Esophagus muscularis mucosa (tissue), 4 donors: ENCODE data around the gene COL9A2. TPM values are rescaled to one million over a fixed set of nuclear protein-coding genes. Genes with fewer than 3 reads are reported as not detected.

ENCODE experiments used
- DNase-seq: peaks from one replicate; pipeline ENCODE4 v3.0.0-alpha.2; 2017; ENCODE audit errors: extremely low spot score
- H3K27ac ChIP-seq, 4 donors: fragments of 200-600 bp; sonication (generic); replicated peaks in 1 of 4; 1 replicate in 3 of 4; 2 replicates in 1 of 4; pipeline ENCODE4 v1.5.1; 2016 to 2019; ENCODE audit warnings: mild to moderate bottlenecking in 1 of 4
- H3K27me3 ChIP-seq, 4 donors: fragments of 200-600 bp; sonication (generic); one replicate each; pipeline versions ENCODE4 v1.5.1 to v1.6.0; 2016 to 2019
- H3K36me3 ChIP-seq, 4 donors: fragments of 200-600 bp; sonication (generic); one replicate each; pipeline ENCODE4 v1.5.1; 2016 to 2019
- H3K4me1 ChIP-seq, 4 donors: fragments of 200-600 bp; sonication (generic); one replicate each; pipeline ENCODE4 v1.5.1; 2016 to 2019
- H3K4me3 ChIP-seq, 4 donors: fragments of 200-600 bp; sonication (generic); 1 replicate in 2 of 4; 2 replicates in 2 of 4; pipeline ENCODE4 v1.5.1; 2016 to 2019; ENCODE audit warnings: mild to moderate bottlenecking in 4 of 4, moderate library complexity in 1 of 4
- H3K9me3 ChIP-seq, 4 donors: fragments of 200-600 bp; sonication (generic); 1 replicate in 3 of 4; 2 replicates in 1 of 4; pipeline ENCODE4 v1.5.1; 2016 to 2019
- CTCF ChIP-seq, 3 experiments: fragments of 200-600 bp in 2 of 3; fragments of 450-650 bp in 1 of 3; sonication (generic) in 2 of 3; IDR thresholded peaks; one replicate each; pipeline ENCODE4 v1.5.1; 2017 to 2019; ENCODE audit warnings: antibody characterized with exemption in 3 of 3, mild to moderate bottlenecking in 2 of 3, moderate library complexity in 1 of 3
- EP300 ChIP-seq: sonication (generic); formaldehyde crosslinking; IDR thresholded peaks from one replicate; pipeline ENCODE4 v1.6.1; 2017; ENCODE audit warnings: antibody characterized with exemption
- POLR2A ChIP-seq: fragments of 450-650 bp; IDR thresholded peaks from one replicate; pipeline ENCODE4 v1.6.1; 2017; ENCODE audit warnings: antibody characterized with exemption, moderate library complexity, mild to moderate bottlenecking, low read depth
- POLR2AphosphoS5 ChIP-seq, 2 donors: sonication (generic); formaldehyde crosslinking; IDR thresholded peaks; one replicate each; pipeline ENCODE4 v1.6.1; 2017; ENCODE audit warnings: antibody characterized with exemption in 2 of 2
- WGBS: methylation state at CpG from one replicate; pipeline ENCODE4 v1.1.5; 2018; 5-methylcytosine and 5-hydroxymethylcytosine counted together
- intact Hi-C: fragments of 100-400 bp; cut with DNase I; formaldehyde crosslinking; loops from one replicate; pipeline ENCODE4 v1.15.1; 2023
- total RNA-seq, 4 donors: library from RNA; depleted of rRNA; stranded (reverse); fragments of >200 nt; gene quantifications; one replicate each; pipeline versions ENCODE4 v1.1.0 to v1.2.1, GENCODE V29; 2016

Gene COL9A2
- total RNA-seq, 4 donors from 2014 or later, result 1.2 to 2.5 (median 1.7) TPM

GRCh38 chr1:40276122-40276521, 41.0 kb downstream of the COL9A2 start:
- Histone ChIP-seq H3K4me3 (no peak overlapping the region), H3K27ac (no peak overlapping the region), H3K9me3 (no peaks in the 10 kb centered on the region), H3K36me3 (peaks cover 25 to 78% (median 48%) of the 10 kb centered on the region in 4 donors), H3K4me1 (peaks cover 0 to 6% (median 1%) of the 10 kb centered on the region in 4 donors), H3K27me3 (no peaks in the 10 kb centered on the region)
- DNase-seq, result no peak
- intact Hi-C loops, result no loop called here
- no peak for TF ChIP-seq CTCF (IDR thresholded peaks at IDR 0.05)
- TF ChIP-seq EP300, result no peak
- no peak for TF ChIP-seq POLR2A
- no peak for TF ChIP-seq POLR2AphosphoS5 (IDR thresholded peaks at IDR 0.05)
- WGBS, result 100% methylated on average over 3 of the region's 3 CpGs

- no peaks in the 10 kb centered on the region for H3K27me3 ChIP-seq
- H3K4me3 ChIP-seq, result no peak overlapping the region
- no peaks in the 10 kb centered on the region for H3K9me3 ChIP-seq
- H3K36me3 ChIP-seq, result peaks cover 25 to 78% (median 55%) of the 10 kb centered on the region in 4 donors
- intact Hi-C loops, result no loop called here
- H3K4me1 ChIP-seq, result peaks cover 0 to 20% (median 3%) of the 10 kb centered on the region in 4 donors
- 88% methylated on average over 2 of the region's 2 CpGs for WGBS
- no peak for DNase-seq
- TF ChIP-seq POLR2AphosphoS5 (IDR thresholded peaks at IDR 0.05) (no peak), POLR2A (no peak), EP300 (no peak), CTCF (IDR thresholded peaks at IDR 0.05) (no peak)
- no peak overlapping the region for H3K27ac ChIP-seq
Measured at GRCh38 chr1:40274331-40274730, 42.8 kb downstream of the COL9A2 start.

GRCh38 chr1:40273547-40274166, 43.4 kb downstream of the COL9A2 start:
- Histone ChIP-seq H3K9me3 (no peaks in the 10 kb centered on the region), H3K27ac (no peak overlapping the region), H3K27me3 (no peaks in the 10 kb centered on the region), H3K4me1 (peaks cover 5 to 24% (median 6%) of the 10 kb centered on the region in 4 donors), H3K36me3 (peaks cover 31 to 78% (median 57%) of the 10 kb centered on the region in 4 donors), H3K4me3 (no peak overlapping the region)
- WGBS, result 90% methylated on average over 4 of the region's 4 CpGs
- intact Hi-C loops, result no loop called here
- no peak for DNase-seq
- no peak for TF ChIP-seq POLR2AphosphoS5 (IDR thresholded peaks at IDR 0.05)
- TF ChIP-seq CTCF (IDR thresholded peaks at IDR 0.05), result no peak

- H3K27ac ChIP-seq, result no peak overlapping the region
- peaks cover 39 to 86% (median 63%) of the 10 kb centered on the region in 4 donors for H3K36me3 ChIP-seq
Measured at GRCh38 chr1:40272653-40273213, 44.4 kb downstream of the COL9A2 start.

More at GRCh38 chr1:40272653-40273213, 44.4 kb downstream of the COL9A2 start:
- intact Hi-C loops, result no loop called here
- 98% methylated on average over 3 of the region's 3 CpGs for WGBS
- Histone ChIP-seq H3K4me3 (no peak overlapping the region), H3K9me3 (no peaks in the 10 kb centered on the region), H3K4me1 (peaks cover 8 to 34% (median 14%) of the 10 kb centered on the region in 4 donors), H3K27me3 (no peaks in the 10 kb centered on the region)
- no peak for TF ChIP-seq EP300
- TF ChIP-seq CTCF (IDR thresholded peaks at IDR 0.05), result no peak
- TF ChIP-seq POLR2A, result no peak
- no peak for TF ChIP-seq POLR2AphosphoS5 (IDR thresholded peaks at IDR 0.05)
- DNase-seq, result no peak
